Spleen (tissue), 7 donors: Measurements from ENCODE around the gene TRAF6.
"Not testable (repeated sequence)": the region's sequence is repeated elsewhere in the genome, so short reads cannot be mapped to it uniquely, and the experiment has no call there.

Experiments used
- POLR2A ChIP-seq, 3 donors: fragments of 450-650 bp; IDR thresholded peaks; one replicate each; pipeline ENCODE4 v1.5.1; 2017; ENCODE audit warnings: antibody characterized with exemption in 3 of 3, mild to moderate bottlenecking in 1 of 3
- POLR2AphosphoS5 ChIP-seq, 3 donors: sonication (generic); formaldehyde crosslinking; IDR thresholded peaks; one replicate each; pipeline ENCODE4 v1.5.1; 2017; ENCODE audit warnings: antibody characterized with exemption in 3 of 3
- TF ChIP-seq, protein P1 (sequence below), 11 experiments: fragments of 200-600 bp in 7 of 11; fragments of 450-650 bp in 4 of 11; sonication (generic) in 4 of 11; IDR thresholded peaks in 8 of 11; conservative IDR thresholded peaks in 3 of 11; 1 replicate in 7 of 11; 2 replicates in 4 of 11; pipeline versions ENCODE4 v1.4.0 to v1.8.0; 2016 to 2021; ENCODE audit warnings: antibody characterized with exemption in 11 of 11, inconsistent platforms in 4 of 11, mild to moderate bottlenecking in 1 of 11
- donor health status: DM: no; HTN: no; CAD: no; lungs with moderate emphysema.
- donor health status: DM: no; HTN: no; CAD: no.
- donor health status: DM: no; HTN: no; CAD: no.

GRCh38 chr11:36483042-36483441 lies 27.0 kb downstream of the TRAF6 start:
- TF ChIP-seq, protein P1, sequence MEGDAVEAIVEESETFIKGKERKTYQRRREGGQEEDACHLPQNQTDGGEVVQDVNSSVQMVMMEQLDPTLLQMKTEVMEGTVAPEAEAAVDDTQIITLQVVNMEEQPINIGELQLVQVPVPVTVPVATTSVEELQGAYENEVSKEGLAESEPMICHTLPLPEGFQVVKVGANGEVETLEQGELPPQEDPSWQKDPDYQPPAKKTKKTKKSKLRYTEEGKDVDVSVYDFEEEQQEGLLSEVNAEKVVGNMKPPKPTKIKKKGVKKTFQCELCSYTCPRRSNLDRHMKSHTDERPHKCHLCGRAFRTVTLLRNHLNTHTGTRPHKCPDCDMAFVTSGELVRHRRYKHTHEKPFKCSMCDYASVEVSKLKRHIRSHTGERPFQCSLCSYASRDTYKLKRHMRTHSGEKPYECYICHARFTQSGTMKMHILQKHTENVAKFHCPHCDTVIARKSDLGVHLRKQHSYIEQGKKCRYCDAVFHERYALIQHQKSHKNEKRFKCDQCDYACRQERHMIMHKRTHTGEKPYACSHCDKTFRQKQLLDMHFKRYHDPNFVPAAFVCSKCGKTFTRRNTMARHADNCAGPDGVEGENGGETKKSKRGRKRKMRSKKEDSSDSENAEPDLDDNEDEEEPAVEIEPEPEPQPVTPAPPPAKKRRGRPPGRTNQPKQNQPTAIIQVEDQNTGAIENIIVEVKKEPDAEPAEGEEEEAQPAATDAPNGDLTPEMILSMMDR (IDR thresholded peaks at IDR 0.05 in 8 of 11, conservative IDR thresholded peaks at IDR 0.05 in 3 of 11), result not testable (repeated sequence)
- TF ChIP-seq POLR2AphosphoS5, POLR2A (IDR thresholded peaks at IDR 0.05): not testable (repeated sequence)
